ENCODE data around the gene NUAK1. TPM values are rescaled to one million over a fixed set of nuclear protein-coding genes. Genes with fewer than 3 reads are reported as not detected.

Gene NUAK1
- total RNA-seq = 10 to 100 TPM; 22.6 to 44.3 (median 38.4) TPM

- no CpG with 5 or more reads among the region's 106 CpGs for WGBS
- Histone ChIP-seq H3K4me3 (peak within 1 kb of the TSS; percentile 90), H3K4me1 (peaks cover 70% of the 10 kb centered on the region), H3K27me3 (peaks cover 2% of the 10 kb centered on the region), H3K27ac (peak within 1 kb of the TSS; percentile 99), H3K9me3 (no peaks in the 10 kb centered on the region), H3K36me3 (no peaks in the 10 kb centered on the region)
- TF ChIP-seq POLR2A (IDR thresholded peaks at IDR 0.05) = peak in 1 of 2 donors; percentile 31
- TF ChIP-seq POLR2AphosphoS5 (IDR thresholded peaks at IDR 0.05) = no peak
- no peak for TF ChIP-seq CTCF (IDR thresholded peaks at IDR 0.05)
- TF ChIP-seq EP300 (IDR thresholded peaks at IDR 0.05) = no peak
- peak; percentile 79 to 83 for DNase-seq (ENCODE audit: low spot score in 2 of 2)
Observed at GRCh38 chr12:106138633-106139421, at the start of gene NUAK1. TSS of gene NUAK1 (minus strand) at chr12:106138954. CDS start at chr12:106138653, 301 bp downstream.

DNA sequence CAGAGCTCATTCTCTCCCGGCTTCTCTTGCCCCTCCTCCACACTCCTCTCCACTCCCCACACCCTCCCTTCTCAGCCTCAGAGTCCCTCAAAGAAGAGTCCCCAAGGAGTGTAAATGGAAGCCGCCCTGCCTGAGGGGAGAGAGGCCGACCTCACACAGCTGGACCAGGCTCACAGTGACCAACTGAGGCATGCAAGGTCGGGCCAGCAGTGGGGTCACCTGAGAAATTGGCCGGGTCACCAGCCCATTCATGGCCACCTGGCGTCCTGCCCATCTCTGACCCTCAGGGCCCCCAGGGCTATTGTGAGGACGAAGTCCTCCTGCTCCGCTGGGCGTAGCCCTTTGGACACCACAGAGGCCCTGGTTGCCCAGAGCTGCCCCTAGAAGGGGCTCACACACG is 49.5 kb upstream of the NUAK1 start:
- 49% methylated on average over 4 of the region's 10 CpGs for whole genome bisulfite sequencing
- peaks cover 7% of the 10 kb centered on the region for H3K27me3 ChIP-seq
- DNase-seq (ENCODE audit: low spot score in 2 of 2) = no peak
- no peaks in the 10 kb centered on the region for H3K9me3 ChIP-seq
- TF ChIP-seq EP300 (IDR thresholded peaks at IDR 0.05) (no peak), POLR2AphosphoS5 (IDR thresholded peaks at IDR 0.05) (no peak), CTCF (IDR thresholded peaks at IDR 0.05) (no peak), POLR2A (IDR thresholded peaks at IDR 0.05) (no peak)
- H3K36me3 ChIP-seq = no peaks in the 10 kb centered on the region
- H3K27ac ChIP-seq = no peak overlapping the region
- no peak overlapping the region for H3K4me3 ChIP-seq
- no peaks in the 10 kb centered on the region for H3K4me1 ChIP-seq

GRCh38 chr12:106187842-106188241 is 49.1 kb upstream of the NUAK1 start:
- no peaks in the 10 kb centered on the region for H3K4me1 ChIP-seq
- H3K4me3 ChIP-seq = no peak overlapping the region
- H3K27ac ChIP-seq = no peak overlapping the region
- WGBS = 93% methylated on average over 1 of the region's 1 CpG
- H3K9me3 ChIP-seq = no peaks in the 10 kb centered on the region
- TF ChIP-seq POLR2AphosphoS5 (IDR thresholded peaks at IDR 0.05) = no peak
- TF ChIP-seq POLR2A (IDR thresholded peaks at IDR 0.05) = no peak
- TF ChIP-seq CTCF (IDR thresholded peaks at IDR 0.05) = no peak
- TF ChIP-seq EP300 (IDR thresholded peaks at IDR 0.05) = no peak
- H3K36me3 ChIP-seq = no peaks in the 10 kb centered on the region
- DNase-seq (ENCODE audit: low spot score in 2 of 2) = no peak
- H3K27me3 ChIP-seq = peaks cover 7% of the 10 kb centered on the region

GRCh38 chr12:106187155-106187789 is 48.5 kb upstream of the NUAK1 start:
- Histone ChIP-seq H3K9me3 (no peaks in the 10 kb centered on the region), H3K4me3 (no peak overlapping the region), H3K36me3 (no peaks in the 10 kb centered on the region), H3K27ac (no peak overlapping the region), H3K27me3 (peaks cover 7% of the 10 kb centered on the region), H3K4me1 (no peaks in the 10 kb centered on the region)
- TF ChIP-seq EP300 (IDR thresholded peaks at IDR 0.05) (no peak), POLR2AphosphoS5 (IDR thresholded peaks at IDR 0.05) (no peak), CTCF (IDR thresholded peaks at IDR 0.05) (no peak), POLR2A (IDR thresholded peaks at IDR 0.05) (no peak)
- no peak for DNase-seq (ENCODE audit: low spot score in 2 of 2)
- 58% methylated on average over 6 of the region's 6 CpGs for WGBS

DNA sequence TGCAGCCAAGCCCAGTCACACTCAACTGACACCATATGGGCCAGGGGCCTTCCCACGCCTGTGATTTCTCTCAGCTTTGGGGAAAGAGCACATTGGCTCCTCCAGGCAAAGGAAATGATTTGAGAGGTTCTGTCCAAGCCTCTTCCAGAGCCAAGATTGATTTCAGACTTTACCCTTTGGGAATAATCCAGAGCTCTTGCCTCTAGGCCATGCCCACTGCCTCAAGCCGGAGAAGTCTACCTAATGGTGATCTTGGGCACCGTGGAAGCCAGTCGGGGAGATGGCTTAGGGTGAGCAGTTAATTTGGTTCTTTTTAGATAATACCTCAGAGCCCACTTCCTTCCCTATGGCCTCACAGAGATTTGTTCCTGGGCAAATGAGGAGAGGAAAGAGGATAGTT is 45.0 kb upstream of the NUAK1 start:
- TF ChIP-seq EP300 (IDR thresholded peaks at IDR 0.05) (no peak), CTCF (IDR thresholded peaks at IDR 0.05) (no peak), POLR2AphosphoS5 (IDR thresholded peaks at IDR 0.05) (no peak), POLR2A (IDR thresholded peaks at IDR 0.05) (no peak)
- Histone ChIP-seq H3K27ac (no peak overlapping the region), H3K9me3 (no peaks in the 10 kb centered on the region), H3K27me3 (peaks cover 7% of the 10 kb centered on the region), H3K4me3 (no peak overlapping the region), H3K36me3 (no peaks in the 10 kb centered on the region), H3K4me1 (peaks cover 6% of the 10 kb centered on the region)
- 90% methylated on average over 4 of the region's 4 CpGs for WGBS
- no peak for DNase-seq (ENCODE audit: low spot score in 2 of 2)
